Endothelial cell of umbilical vein (primary cell): ENCODE data around the gene NTRK2. TPM values are rescaled to one million over a fixed set of nuclear protein-coding genes. Genes with fewer than 3 reads are reported as not detected.

ENCODE experiments used
- BruUV-seq: library from RNA; stranded (reverse); fragments of 400-500 nt; replicated peaks from 2 replicates; lab custom pipeline; 2021; lab: Mats Ljungman, UMichigan
- CTCF ChIA-PET: fragments of 300-600, 350-600 bp; sonication (Branson Sonifier 250); formaldehyde crosslinking; loops from one replicate; lab custom pipeline; 2021; ENCODE audit warnings: antibody characterized with exemption, inconsistent platforms; lab: Charles Lee
- POLR2A ChIA-PET: fragments of 300-600, 350-600 bp; sonication (Branson Sonifier 250); formaldehyde crosslinking; loops from one replicate; lab custom pipeline; 2021; ENCODE audit warnings: antibody characterized with exemption, inconsistent platforms; lab: Charles Lee
- DNase-seq: peaks from one replicate; pipeline ENCODE4 v3.0.0-alpha.2; 2011; ENCODE audit warnings: low read depth, low spot score
- FAIRE-seq: peaks from 2 replicates; lab custom pipeline; 2011; peaks lifted over from hg19 to GRCh38; lab: Jason Lieb, UNC
- H2AFZ ChIP-seq: 2 replicates; pipeline ENCODE4 v1.6.0; 2012; ENCODE audit warnings: low read depth, low read length, control low read depth, inconsistent platforms
- H3K27ac ChIP-seq: 2 replicates; pipeline ENCODE4 v1.5.1; 2011; ENCODE audit warnings: low read depth, mild to moderate bottlenecking, control low read depth, low read length, moderate library complexity; ENCODE audit not compliant: insufficient read depth
- H3K27me3 ChIP-seq, 2 experiments: 2 replicates each; pipeline versions ENCODE4 v1.6.0 to v1.6.1; 2011; ENCODE audit warnings: low read length in 2 of 2, mixed read lengths in 1 of 2; ENCODE audit not compliant: control insufficient read depth in 2 of 2, insufficient read depth in 2 of 2
- H3K36me3 ChIP-seq, 2 experiments: 2 replicates in 1 of 2; 3 replicates in 1 of 2; pipeline ENCODE4 v1.5.1; 2011; ENCODE audit warnings: low read length in 2 of 2, mild to moderate bottlenecking in 1 of 2, moderate library complexity in 1 of 2; ENCODE audit not compliant: control insufficient read depth in 2 of 2, insufficient read depth in 2 of 2; ENCODE audit errors: extremely low read depth in 1 of 2
- H3K4me1 ChIP-seq: 3 replicates; pipeline ENCODE4 v1.5.1; 2011; ENCODE audit warnings: mild to moderate bottlenecking, low read length; ENCODE audit not compliant: control insufficient read depth, insufficient read depth; ENCODE audit errors: extremely low read depth
- H3K4me2 ChIP-seq: 2 replicates; pipeline ENCODE4 v1.6.1; 2011; ENCODE audit warnings: low read length, control low read depth, mixed read lengths; ENCODE audit not compliant: insufficient read depth
- H3K4me3 ChIP-seq, 3 experiments: fragments of 200-600 bp in 1 of 3; sonication (generic), shearing (Covaris generic) in 1 of 3; replicated peaks in 1 of 3; 2 replicates each; pipeline ENCODE4 v1.5.1; 2011 to 2016; ENCODE audit warnings: control low read depth in 3 of 3, low read length in 3 of 3, mild to moderate bottlenecking in 2 of 3, inconsistent platforms in 1 of 3, low read depth in 1 of 3, moderate library complexity in 1 of 3; ENCODE audit not compliant: insufficient read depth in 1 of 3
- H3K79me2 ChIP-seq: 2 replicates; pipeline ENCODE4 v1.6.0; 2012; ENCODE audit warnings: low read length, inconsistent platforms; ENCODE audit not compliant: control insufficient read depth, insufficient read depth
- H3K9ac ChIP-seq: replicated peaks from 2 replicates; pipeline ENCODE3; 2011; ENCODE audit warnings: low read length, control low read depth; ENCODE audit not compliant: insufficient read depth; ENCODE audit errors: extremely low read depth
- H3K9me1 ChIP-seq: replicated peaks from 3 replicates; pipeline ENCODE4 v1.6.0; 2011; ENCODE audit warnings: mild to moderate bottlenecking, low read length; ENCODE audit not compliant: control insufficient read depth, insufficient read depth; ENCODE audit errors: extremely low read depth
- H3K9me3 ChIP-seq: replicated peaks from 2 replicates; pipeline ENCODE4 v1.5.1; 2012; ENCODE audit warnings: low read length, inconsistent platforms; ENCODE audit not compliant: control insufficient read depth, insufficient read depth
- H4K20me1 ChIP-seq: replicated peaks from 2 replicates; pipeline ENCODE3; 2011; ENCODE audit warnings: mild to moderate bottlenecking, low read length; ENCODE audit not compliant: control insufficient read depth, insufficient read depth; ENCODE audit errors: extremely low read depth
- CTCF ChIP-seq, 2 donors: IDR thresholded peaks; 1 replicate in 1 of 2; 2 replicates in 1 of 2; pipeline ENCODE4 v1.5.1; 2011; ENCODE audit warnings: low read length in 2 of 2, mild to moderate bottlenecking in 2 of 2, moderate library complexity in 2 of 2, control low read depth in 1 of 2, inconsistent platforms in 1 of 2, low read depth in 1 of 2; ENCODE audit not compliant: insufficient read depth in 1 of 2; ENCODE audit errors: extremely low read depth in 1 of 2
- EZH2 ChIP-seq: IDR thresholded peaks from 2 replicates; pipeline ENCODE4 v1.6.1; 2012; ENCODE audit warnings: borderline replicate concordance, low read depth, mild to moderate bottlenecking, moderate library complexity, low read length, inconsistent platforms; ENCODE audit not compliant: severe bottlenecking
- FOS ChIP-seq: IDR thresholded peaks from 2 replicates; pipeline ENCODE4 v1.6.1; 2011; ENCODE audit warnings: mild to moderate bottlenecking, low read length, moderate library complexity, borderline replicate concordance; ENCODE audit not compliant: insufficient read depth
- GATA2 ChIP-seq: IDR thresholded peaks from 2 replicates; pipeline ENCODE4 v1.7.0; 2011; ENCODE audit warnings: low read depth, mild to moderate bottlenecking, moderate library complexity, mixed read lengths, low read length; ENCODE audit not compliant: insufficient read length, insufficient read depth
- JUN ChIP-seq: IDR thresholded peaks from 2 replicates; pipeline ENCODE4 v1.6.1; 2011; ENCODE audit warnings: borderline replicate concordance, low read depth; ENCODE audit not compliant: insufficient read length, insufficient read depth
- MAX ChIP-seq: IDR thresholded peaks from 2 replicates; pipeline ENCODE4 v1.6.1; 2011; ENCODE audit not compliant: insufficient read depth, insufficient read length
- MYC ChIP-seq: IDR thresholded peaks from one replicate; pipeline ENCODE4 v1.6.1; 2011; ENCODE audit warnings: mild to moderate bottlenecking, low read depth, low read length
- POLR2A ChIP-seq: IDR thresholded peaks from 2 replicates; pipeline ENCODE4 v1.6.1; 2012; ENCODE audit warnings: low read depth, mild to moderate bottlenecking, control low read depth, low read length
- POLR2AphosphoS5 ChIP-seq: IDR thresholded peaks from 2 replicates; pipeline ENCODE4 v1.6.1; 2012; ENCODE audit warnings: low read depth, mild to moderate bottlenecking, control low read depth, low read length, moderate library complexity; ENCODE audit not compliant: insufficient read depth
- dilution Hi-C: fragments of 300-500 bp; cut with MboI; formaldehyde crosslinking; loops from one replicate; pipeline ENCODE4 v1.15.0; 2019; ENCODE audit warnings: low sequenced_read_pairs; ENCODE audit not compliant: extremely low pct_ligation_motif_present
- intact Hi-C: fragments of 100-400 bp; cut with micrococcal nuclease; formaldehyde crosslinking; loops from one replicate; pipeline ENCODE4 v1.10.0; 2022
- polyA plus RNA-seq, 4 experiments: library from polyadenylated mRNA; depleted of rRNA in 3 of 4; stranded (reverse) in 3 of 4; unstranded in 1 of 4; fragments of >200 nt; gene quantifications; 2 replicates each; pipeline versions ENCODE4 v1.2.1 to v1.2.3, GENCODE V29; 2011 to 2012; ENCODE audit warnings: missing spikeins in 1 of 4
- total RNA-seq: library from RNA; stranded (reverse); gene quantifications from 2 replicates; pipeline ENCODE4 v1.2.3, GENCODE V29; 2021

NTRK2 gene
- total and polyA plus RNA-seq, 2 donors (not counting 3 experiments of a cell fraction or from before 2014, with no cell fraction given), result 0.01 to 0.13 TPM

GRCh38 chr9:84822589-84823233 lies 153.2 kb downstream of the NTRK2 start:
- dilution Hi-C loops (no loop called here), intact Hi-C loops (no loop called here)
- no peak for TF ChIP-seq CTCF (IDR thresholded peaks at IDR 0.05; ENCODE audit: extremely low read depth in 1 of 2, insufficient read depth in 1 of 2, low read depth in 1 of 2, low read length in 2 of 2)
- no peak for TF ChIP-seq JUN
- no peak for TF ChIP-seq EZH2
- TF ChIP-seq MAX, result no peak
- no peak for TF ChIP-seq GATA2
- no peak for TF ChIP-seq POLR2AphosphoS5
- TF ChIP-seq MYC, result no peak
- no peak for TF ChIP-seq FOS
- no peak for TF ChIP-seq POLR2A
- no peak overlapping the region for H3K27ac ChIP-seq
- H3K4me1 ChIP-seq, result no peaks in the 10 kb centered on the region
- H3K27me3 ChIP-seq, result no peaks in the 10 kb centered on the region
- H3K4me3 ChIP-seq, result no peak overlapping the region
- no TSS peak for BruUV-seq
- H2AFZ ChIP-seq, result no peak overlapping the region
- no peak overlapping the region for H3K4me2 ChIP-seq
- no peaks in the 10 kb centered on the region for H3K9me1 ChIP-seq
- no peak overlapping the region for H3K9ac ChIP-seq
- no peaks in the 10 kb centered on the region for H3K9me3 ChIP-seq
- no peaks in the 10 kb centered on the region for H4K20me1 ChIP-seq
- POLR2A ChIA-PET, result no interaction called here
- CTCF ChIA-PET, result no interaction called here
- FAIRE-seq (no peak), DNase-seq (no peak)
- no peaks in the 10 kb centered on the region for H3K36me3 ChIP-seq
- no peaks in the 10 kb centered on the region for H3K79me2 ChIP-seq
